WTC11 (cell line): Measurements from ENCODE around the gene EIF4ENIF1. TPM values are rescaled to one million over a fixed set of nuclear protein-coding genes. Genes with fewer than 3 reads are reported as not detected.

Experiments used
- ATAC-seq: fragments of 200-7000 bp; cut with Tn5 transposase; 2 replicates; pipeline ENCODE4 v1.10.0; 2021; ENCODE audit warnings: mild to moderate bottlenecking, moderate library complexity
- CTCF ChIA-PET: fragments of 300-600 bp; sonication (Branson Sonifier 250); formaldehyde crosslinking; loops from one replicate; lab custom pipeline; 2021; ENCODE audit warnings: antibody characterized with exemption; lab: Charles Lee
- POLR2A ChIA-PET: fragments of 350-600 bp; sonication (Branson Sonifier 250); formaldehyde crosslinking; loops from one replicate; lab custom pipeline; 2021; ENCODE audit warnings: antibody characterized with exemption; lab: Charles Lee
- DNase-seq: peaks from one replicate; pipeline ENCODE4 v3.0.0; 2021; ENCODE audit warnings: low spot score
- H3K27ac Mint-ChIP-seq: 2 replicates; pipeline ENCODE4 v1.8.0; 2021; ENCODE audit warnings: mixed read lengths
- H3K27me3 Mint-ChIP-seq: 2 replicates; pipeline ENCODE4 v1.8.0; 2021; ENCODE audit warnings: low read depth, mild to moderate bottlenecking, moderate library complexity, mixed read lengths
- H3K36me3 Mint-ChIP-seq: 2 replicates; pipeline ENCODE4 v1.8.0; 2021; ENCODE audit warnings: mixed read lengths
- H3K4me1 Mint-ChIP-seq: 2 replicates; pipeline ENCODE4 v1.8.0; 2022; ENCODE audit warnings: mixed read lengths
- H3K4me3 Mint-ChIP-seq: 2 replicates; pipeline ENCODE4 v1.8.0; 2021; ENCODE audit warnings: mild to moderate bottlenecking, moderate library complexity, mixed read lengths
- H3K9me3 Mint-ChIP-seq: 2 replicates; pipeline ENCODE4 v1.8.0; 2021; ENCODE audit warnings: mixed read lengths
- ATF1 ChIP-seq: sonication (generic); formaldehyde crosslinking; IDR thresholded peaks from 2 replicates; pipeline ENCODE4 v1.8.1; 2023; ENCODE audit warnings: mild to moderate bottlenecking, moderate library complexity, missing genetic modification reagents
- FOXK1 ChIP-seq: sonication (generic); formaldehyde crosslinking; IDR thresholded peaks from 2 replicates; pipeline ENCODE4 v1.8.0; 2022; ENCODE audit warnings: mild to moderate bottlenecking, moderate library complexity, missing genetic modification reagents
- GABPB1 ChIP-seq: sonication (generic); formaldehyde crosslinking; IDR thresholded peaks from 2 replicates; pipeline ENCODE4 v1.8.1; 2023; ENCODE audit warnings: mild to moderate bottlenecking, missing genetic modification reagents
- GTF2I ChIP-seq: fragments of 250-450 bp; sonication (Bioruptor Pico); conservative IDR thresholded peaks from 2 replicates; pipeline ENCODE4 v1.4.0; 2021; ENCODE audit warnings: mild to moderate bottlenecking
- JAZF1 ChIP-seq: fragments of 250-450 bp; sonication (Bioruptor Pico); IDR thresholded peaks from 2 replicates; pipeline ENCODE4 v1.9.0; 2021; ENCODE audit warnings: moderate library complexity, mild to moderate bottlenecking, inconsistent platforms
- NFE2L1 ChIP-seq: sonication (generic); formaldehyde crosslinking; IDR thresholded peaks from 2 replicates; pipeline ENCODE4 v1.8.1; 2023; ENCODE audit warnings: missing genetic modification reagents
- NR1H2 ChIP-seq: sonication (generic); formaldehyde crosslinking; IDR thresholded peaks from 2 replicates; pipeline ENCODE4 v1.9.0; 2021; ENCODE audit warnings: mild to moderate bottlenecking, moderate library complexity, missing genetic modification reagents
- NR2C2 ChIP-seq: sonication (generic); formaldehyde crosslinking; IDR thresholded peaks from 2 replicates; pipeline ENCODE4 v1.8.0; 2022; ENCODE audit warnings: mild to moderate bottlenecking, missing genetic modification reagents
- OVOL2 ChIP-seq: fragments of 250-450 bp; sonication (Bioruptor Pico); IDR thresholded peaks from 2 replicates; pipeline ENCODE4 v1.9.0; 2021; ENCODE audit warnings: mild to moderate bottlenecking, borderline replicate concordance
- RELA ChIP-seq: sonication (generic); formaldehyde crosslinking; IDR thresholded peaks from 2 replicates; pipeline ENCODE4 v1.8.1; 2022; ENCODE audit warnings: missing genetic modification reagents, mild to moderate bottlenecking, borderline replicate concordance
- SOX15 ChIP-seq: fragments of 250-450 bp; sonication (Bioruptor Pico); IDR thresholded peaks from 2 replicates; pipeline ENCODE4 v1.9.0; 2021; ENCODE audit warnings: mild to moderate bottlenecking
- SP1 ChIP-seq: sonication (generic); formaldehyde crosslinking; conservative IDR thresholded peaks from 2 replicates; pipeline ENCODE4 v1.8.1; 2022; ENCODE audit warnings: missing genetic modification reagents
- TEAD4 ChIP-seq: sonication (generic); formaldehyde crosslinking; IDR thresholded peaks from 2 replicates; pipeline ENCODE4 v1.8.0; 2022; ENCODE audit warnings: mild to moderate bottlenecking, missing genetic modification reagents
- ZNF138 ChIP-seq: sonication (generic); formaldehyde crosslinking; conservative IDR thresholded peaks from 2 replicates; pipeline ENCODE4 v1.8.1; 2022; ENCODE audit warnings: mild to moderate bottlenecking, moderate library complexity, missing genetic modification reagents
- ZNF219 ChIP-seq: sonication (generic); formaldehyde crosslinking; IDR thresholded peaks from 2 replicates; pipeline ENCODE4 v1.8.0; 2023; ENCODE audit warnings: missing genetic modification reagents, mild to moderate bottlenecking, borderline replicate concordance
- ZNF396 ChIP-seq: fragments of 250-450 bp; sonication (Bioruptor Pico); IDR thresholded peaks from 2 replicates; pipeline ENCODE4 v1.8.0; 2021; ENCODE audit warnings: mild to moderate bottlenecking, moderate library complexity, borderline replicate concordance
- total RNA-seq: library from RNA; stranded (reverse); gene quantifications from 3 replicates; pipeline ENCODE4 v1.2.3, GENCODE V29; 2021
- TF ChIP-seq, protein P1 (sequence below): sonication (generic); formaldehyde crosslinking; conservative IDR thresholded peaks from 2 replicates; pipeline ENCODE4 v1.8.1; 2022; ENCODE audit warnings: mild to moderate bottlenecking, missing genetic modification reagents
- TF ChIP-seq, protein P2 (sequence below): sonication (generic); formaldehyde crosslinking; IDR thresholded peaks from 2 replicates; pipeline ENCODE4 v1.8.0; 2022; ENCODE audit warnings: mild to moderate bottlenecking, missing genetic modification reagents
- TF ChIP-seq, protein P3 (sequence below): sonication (generic); formaldehyde crosslinking; IDR thresholded peaks from 2 replicates; pipeline ENCODE4 v1.8.1; 2023; ENCODE audit warnings: mild to moderate bottlenecking, missing genetic modification reagents
- TF ChIP-seq, protein P4 (sequence below): fragments of 250-450 bp; sonication (Bioruptor Pico); IDR thresholded peaks from 2 replicates; pipeline ENCODE4 v1.9.0; 2021; ENCODE audit warnings: mild to moderate bottlenecking
- TF ChIP-seq, protein P5 (sequence below): fragments of 250-450 bp; sonication (Bioruptor Pico); IDR thresholded peaks from 2 replicates; pipeline ENCODE4 v1.9.0; 2021; ENCODE audit warnings: mild to moderate bottlenecking
- TF ChIP-seq, protein P6 (sequence below): sonication (generic); formaldehyde crosslinking; IDR thresholded peaks from 2 replicates; pipeline ENCODE4 v1.8.1; 2022; ENCODE audit warnings: mild to moderate bottlenecking, moderate library complexity, missing genetic modification reagents
- TF ChIP-seq, protein P7 (sequence below): sonication (generic); formaldehyde crosslinking; IDR thresholded peaks from 2 replicates; pipeline ENCODE4 v1.8.0; 2023; ENCODE audit warnings: missing genetic modification reagents
- TF ChIP-seq, protein P8 (sequence below): sonication (generic); formaldehyde crosslinking; IDR thresholded peaks from 2 replicates; pipeline ENCODE4 v1.8.1; 2023; ENCODE audit warnings: mild to moderate bottlenecking, missing genetic modification reagents, moderate library complexity
- TF ChIP-seq, protein P9 (sequence below): fragments of 200-600 bp; IDR thresholded peaks from 2 replicates; pipeline ENCODE4 v1.8.0; 2022; ENCODE audit warnings: antibody characterized with exemption

EIF4ENIF1 gene
- total RNA-seq, 1 experiment from 2014 or later, result 22.8 TPM

DNA sequence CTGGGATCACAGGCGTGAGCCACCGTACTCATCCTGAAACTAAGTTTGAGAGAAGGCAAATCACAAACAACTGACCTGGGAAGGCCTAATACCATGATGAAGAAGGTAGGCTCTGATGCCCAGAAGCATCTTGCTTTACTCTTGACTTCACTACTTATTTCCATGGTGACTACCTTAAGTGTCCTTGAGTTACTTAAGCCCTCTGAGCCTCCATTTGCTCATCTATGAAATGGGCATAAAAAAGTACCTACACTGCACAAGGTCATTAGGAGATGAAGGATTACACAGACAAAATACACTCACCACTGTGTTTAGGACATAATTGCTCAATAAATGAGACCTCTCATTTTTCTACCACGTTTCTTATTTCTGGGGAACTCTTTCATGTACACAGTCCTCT is 27.9 kb downstream of the EIF4ENIF1 start:
- CTCF ChIA-PET, result no interaction called here
- Mint-ChIP-seq H3K27ac (no peak overlapping the region), H3K4me1 (no peaks in the 10 kb centered on the region), H3K4me3 (no peak overlapping the region), H3K27me3 (no peaks in the 10 kb centered on the region), H3K36me3 (peaks cover 62% of the 10 kb centered on the region), H3K9me3 (no peaks in the 10 kb centered on the region)
- POLR2A ChIA-PET, result no interaction called here
- no peak for TF ChIP-seq NR1H2 (CRISPR knock-in tag)
- TF ChIP-seq TEAD4 (CRISPR knock-in tag), result no peak
- no peak for TF ChIP-seq ATF1 (CRISPR knock-in tag)
- no peak for TF ChIP-seq SOX15 (CRISPR knock-in tag)
- TF ChIP-seq SP1 (CRISPR knock-in tag), result no peak
- TF ChIP-seq, protein P1, sequence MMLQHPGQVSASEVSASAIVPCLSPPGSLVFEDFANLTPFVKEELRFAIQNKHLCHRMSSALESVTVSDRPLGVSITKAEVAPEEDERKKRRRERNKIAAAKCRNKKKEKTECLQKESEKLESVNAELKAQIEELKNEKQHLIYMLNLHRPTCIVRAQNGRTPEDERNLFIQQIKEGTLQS (CRISPR knock-in tag), result no peak
- TF ChIP-seq, protein P2, sequence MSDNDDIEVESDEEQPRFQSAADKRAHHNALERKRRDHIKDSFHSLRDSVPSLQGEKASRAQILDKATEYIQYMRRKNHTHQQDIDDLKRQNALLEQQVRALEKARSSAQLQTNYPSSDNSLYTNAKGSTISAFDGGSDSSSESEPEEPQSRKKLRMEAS (CRISPR knock-in tag), result no peak
- TF ChIP-seq ZNF396 (CRISPR knock-in tag), result no peak
- no peak for TF ChIP-seq GTF2I
- no peak for TF ChIP-seq ZNF138 (CRISPR knock-in tag)
- TF ChIP-seq GABPB1 (CRISPR knock-in tag), result no peak
- TF ChIP-seq, protein P3, sequence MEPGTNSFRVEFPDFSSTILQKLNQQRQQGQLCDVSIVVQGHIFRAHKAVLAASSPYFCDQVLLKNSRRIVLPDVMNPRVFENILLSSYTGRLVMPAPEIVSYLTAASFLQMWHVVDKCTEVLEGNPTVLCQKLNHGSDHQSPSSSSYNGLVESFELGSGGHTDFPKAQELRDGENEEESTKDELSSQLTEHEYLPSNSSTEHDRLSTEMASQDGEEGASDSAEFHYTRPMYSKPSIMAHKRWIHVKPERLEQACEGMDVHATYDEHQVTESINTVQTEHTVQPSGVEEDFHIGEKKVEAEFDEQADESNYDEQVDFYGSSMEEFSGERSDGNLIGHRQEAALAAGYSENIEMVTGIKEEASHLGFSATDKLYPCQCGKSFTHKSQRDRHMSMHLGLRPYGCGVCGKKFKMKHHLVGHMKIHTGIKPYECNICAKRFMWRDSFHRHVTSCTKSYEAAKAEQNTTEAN (CRISPR knock-in tag), result no peak
- no peak for ATAC-seq
- DNase-seq, result no peak

DNA sequence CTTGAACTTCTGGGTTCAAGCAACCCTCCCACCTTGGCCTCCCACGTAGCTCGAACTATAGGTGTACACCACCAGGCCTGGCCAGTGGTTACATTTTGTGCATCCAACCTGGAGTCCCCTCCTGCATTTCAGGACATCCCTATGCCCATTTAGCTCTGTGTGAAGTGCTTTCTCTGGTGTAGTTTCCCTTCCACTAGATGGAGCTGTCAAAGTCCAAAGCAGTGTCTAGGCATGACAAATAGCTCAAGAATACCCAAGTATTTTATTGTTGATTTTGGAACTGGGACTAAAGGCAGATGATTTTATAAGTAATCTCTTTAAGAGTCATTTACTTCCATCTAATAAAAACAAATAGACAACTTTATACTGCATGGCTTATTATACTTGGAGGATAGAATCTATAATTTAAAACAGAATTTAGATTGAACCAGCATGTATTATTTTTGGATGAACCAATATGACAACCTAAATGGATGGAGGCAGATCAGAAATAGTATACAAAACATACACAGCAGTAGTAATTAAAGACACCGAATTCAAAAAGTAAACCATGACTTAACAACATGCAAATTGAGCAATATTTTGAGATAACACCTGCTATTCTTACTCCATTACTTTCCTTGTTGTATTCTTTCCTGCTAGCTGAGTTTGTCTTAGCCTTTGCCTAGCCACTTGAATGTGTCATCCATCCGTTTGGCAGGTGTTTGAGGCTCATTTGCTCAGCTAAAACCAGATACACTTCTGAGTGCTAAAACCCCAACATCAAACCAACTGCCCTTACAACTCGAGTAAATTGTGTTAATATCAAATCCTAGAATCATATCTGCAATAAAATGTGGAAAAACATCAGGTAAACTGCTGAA is 37.7 kb downstream of the EIF4ENIF1 start:
- no peak overlapping the region for H3K27ac Mint-ChIP-seq
- TF ChIP-seq ATF1 (CRISPR knock-in tag) (no peak), ZNF219 (CRISPR knock-in tag) (no peak), NFE2L1 (no peak), OVOL2 (CRISPR knock-in tag) (no peak), RELA (no peak), ZNF396 (CRISPR knock-in tag) (no peak), TEAD4 (CRISPR knock-in tag) (no peak), NR2C2 (CRISPR knock-in tag) (no peak), FOXK1 (no peak), JAZF1 (CRISPR knock-in tag) (no peak)
- TF ChIP-seq, protein P4, sequence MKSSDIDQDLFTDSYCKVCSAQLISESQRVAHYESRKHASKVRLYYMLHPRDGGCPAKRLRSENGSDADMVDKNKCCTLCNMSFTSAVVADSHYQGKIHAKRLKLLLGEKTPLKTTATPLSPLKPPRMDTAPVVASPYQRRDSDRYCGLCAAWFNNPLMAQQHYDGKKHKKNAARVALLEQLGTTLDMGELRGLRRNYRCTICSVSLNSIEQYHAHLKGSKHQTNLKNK (CRISPR knock-in tag), result no peak
- TF ChIP-seq, protein P5, sequence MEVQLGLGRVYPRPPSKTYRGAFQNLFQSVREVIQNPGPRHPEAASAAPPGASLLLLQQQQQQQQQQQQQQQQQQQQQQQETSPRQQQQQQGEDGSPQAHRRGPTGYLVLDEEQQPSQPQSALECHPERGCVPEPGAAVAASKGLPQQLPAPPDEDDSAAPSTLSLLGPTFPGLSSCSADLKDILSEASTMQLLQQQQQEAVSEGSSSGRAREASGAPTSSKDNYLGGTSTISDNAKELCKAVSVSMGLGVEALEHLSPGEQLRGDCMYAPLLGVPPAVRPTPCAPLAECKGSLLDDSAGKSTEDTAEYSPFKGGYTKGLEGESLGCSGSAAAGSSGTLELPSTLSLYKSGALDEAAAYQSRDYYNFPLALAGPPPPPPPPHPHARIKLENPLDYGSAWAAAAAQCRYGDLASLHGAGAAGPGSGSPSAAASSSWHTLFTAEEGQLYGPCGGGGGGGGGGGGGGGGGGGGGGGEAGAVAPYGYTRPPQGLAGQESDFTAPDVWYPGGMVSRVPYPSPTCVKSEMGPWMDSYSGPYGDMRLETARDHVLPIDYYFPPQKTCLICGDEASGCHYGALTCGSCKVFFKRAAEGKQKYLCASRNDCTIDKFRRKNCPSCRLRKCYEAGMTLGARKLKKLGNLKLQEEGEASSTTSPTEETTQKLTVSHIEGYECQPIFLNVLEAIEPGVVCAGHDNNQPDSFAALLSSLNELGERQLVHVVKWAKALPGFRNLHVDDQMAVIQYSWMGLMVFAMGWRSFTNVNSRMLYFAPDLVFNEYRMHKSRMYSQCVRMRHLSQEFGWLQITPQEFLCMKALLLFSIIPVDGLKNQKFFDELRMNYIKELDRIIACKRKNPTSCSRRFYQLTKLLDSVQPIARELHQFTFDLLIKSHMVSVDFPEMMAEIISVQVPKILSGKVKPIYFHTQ (CRISPR knock-in tag), result no peak
- TF ChIP-seq, protein P6, sequence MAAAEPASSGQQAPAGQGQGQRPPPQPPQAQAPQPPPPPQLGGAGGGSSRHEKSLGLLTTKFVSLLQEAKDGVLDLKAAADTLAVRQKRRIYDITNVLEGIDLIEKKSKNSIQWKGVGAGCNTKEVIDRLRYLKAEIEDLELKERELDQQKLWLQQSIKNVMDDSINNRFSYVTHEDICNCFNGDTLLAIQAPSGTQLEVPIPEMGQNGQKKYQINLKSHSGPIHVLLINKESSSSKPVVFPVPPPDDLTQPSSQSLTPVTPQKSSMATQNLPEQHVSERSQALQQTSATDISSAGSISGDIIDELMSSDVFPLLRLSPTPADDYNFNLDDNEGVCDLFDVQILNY (CRISPR knock-in tag), result no peak
- TF ChIP-seq, protein P7, sequence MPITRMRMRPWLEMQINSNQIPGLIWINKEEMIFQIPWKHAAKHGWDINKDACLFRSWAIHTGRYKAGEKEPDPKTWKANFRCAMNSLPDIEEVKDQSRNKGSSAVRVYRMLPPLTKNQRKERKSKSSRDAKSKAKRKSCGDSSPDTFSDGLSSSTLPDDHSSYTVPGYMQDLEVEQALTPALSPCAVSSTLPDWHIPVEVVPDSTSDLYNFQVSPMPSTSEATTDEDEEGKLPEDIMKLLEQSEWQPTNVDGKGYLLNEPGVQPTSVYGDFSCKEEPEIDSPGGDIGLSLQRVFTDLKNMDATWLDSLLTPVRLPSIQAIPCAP (CRISPR knock-in tag), result no peak
- TF ChIP-seq, protein P8, sequence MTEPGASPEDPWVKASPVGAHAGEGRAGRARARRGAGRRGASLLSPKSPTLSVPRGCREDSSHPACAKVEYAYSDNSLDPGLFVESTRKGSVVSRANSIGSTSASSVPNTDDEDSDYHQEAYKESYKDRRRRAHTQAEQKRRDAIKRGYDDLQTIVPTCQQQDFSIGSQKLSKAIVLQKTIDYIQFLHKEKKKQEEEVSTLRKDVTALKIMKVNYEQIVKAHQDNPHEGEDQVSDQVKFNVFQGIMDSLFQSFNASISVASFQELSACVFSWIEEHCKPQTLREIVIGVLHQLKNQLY, result no peak
- TF ChIP-seq, protein P9, sequence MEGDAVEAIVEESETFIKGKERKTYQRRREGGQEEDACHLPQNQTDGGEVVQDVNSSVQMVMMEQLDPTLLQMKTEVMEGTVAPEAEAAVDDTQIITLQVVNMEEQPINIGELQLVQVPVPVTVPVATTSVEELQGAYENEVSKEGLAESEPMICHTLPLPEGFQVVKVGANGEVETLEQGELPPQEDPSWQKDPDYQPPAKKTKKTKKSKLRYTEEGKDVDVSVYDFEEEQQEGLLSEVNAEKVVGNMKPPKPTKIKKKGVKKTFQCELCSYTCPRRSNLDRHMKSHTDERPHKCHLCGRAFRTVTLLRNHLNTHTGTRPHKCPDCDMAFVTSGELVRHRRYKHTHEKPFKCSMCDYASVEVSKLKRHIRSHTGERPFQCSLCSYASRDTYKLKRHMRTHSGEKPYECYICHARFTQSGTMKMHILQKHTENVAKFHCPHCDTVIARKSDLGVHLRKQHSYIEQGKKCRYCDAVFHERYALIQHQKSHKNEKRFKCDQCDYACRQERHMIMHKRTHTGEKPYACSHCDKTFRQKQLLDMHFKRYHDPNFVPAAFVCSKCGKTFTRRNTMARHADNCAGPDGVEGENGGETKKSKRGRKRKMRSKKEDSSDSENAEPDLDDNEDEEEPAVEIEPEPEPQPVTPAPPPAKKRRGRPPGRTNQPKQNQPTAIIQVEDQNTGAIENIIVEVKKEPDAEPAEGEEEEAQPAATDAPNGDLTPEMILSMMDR, result no peak
- H3K9me3 Mint-ChIP-seq, result no peaks in the 10 kb centered on the region
- H3K27me3 Mint-ChIP-seq, result no peaks in the 10 kb centered on the region
- H3K4me1 Mint-ChIP-seq, result no peaks in the 10 kb centered on the region
- ATAC-seq (peak; percentile 85), DNase-seq (no peak)
- CTCF ChIA-PET, result interaction anchor here (0.6 to 1.8 kb wide), 45 partner anchors 8 to 1826 kb away, joined by 3 to 15 read pairs (median 4); partner anchors contain the start of genes EIF4ENIF1, LIMK2 and SFI1
- H3K36me3 Mint-ChIP-seq, result peaks cover 23% of the 10 kb centered on the region
- no peak overlapping the region for H3K4me3 Mint-ChIP-seq
- POLR2A ChIA-PET, result no interaction called here
